Vagina (tissue), 2 donors: Measurements from ENCODE around the gene PHLPP2.

Source experiments
- POLR2A ChIP-seq, 2 donors: fragments of 450-650 bp; IDR thresholded peaks; one replicate each; pipeline ENCODE4 v1.6.1; 2017; ENCODE audit warnings: antibody characterized with exemption in 2 of 2, mild to moderate bottlenecking in 2 of 2, moderate library complexity in 2 of 2
- POLR2AphosphoS5 ChIP-seq, 2 donors: sonication (generic); formaldehyde crosslinking; IDR thresholded peaks; one replicate each; pipeline ENCODE4 v1.9.0; 2017; ENCODE audit warnings: antibody characterized with exemption in 2 of 2, mild to moderate bottlenecking in 2 of 2, low read depth in 1 of 2; ENCODE audit not compliant: insufficient read depth in 1 of 2
- TF ChIP-seq, protein P1 (sequence below), 3 experiments: fragments of 450-650 bp in 2 of 3; fragments of 200-600 bp in 1 of 3; sonication (generic) in 1 of 3; IDR thresholded peaks; one replicate each; pipeline ENCODE4 v1.5.1; 2017 to 2019; ENCODE audit warnings: antibody characterized with exemption in 3 of 3, mild to moderate bottlenecking in 2 of 3, moderate library complexity in 2 of 3

DNA sequence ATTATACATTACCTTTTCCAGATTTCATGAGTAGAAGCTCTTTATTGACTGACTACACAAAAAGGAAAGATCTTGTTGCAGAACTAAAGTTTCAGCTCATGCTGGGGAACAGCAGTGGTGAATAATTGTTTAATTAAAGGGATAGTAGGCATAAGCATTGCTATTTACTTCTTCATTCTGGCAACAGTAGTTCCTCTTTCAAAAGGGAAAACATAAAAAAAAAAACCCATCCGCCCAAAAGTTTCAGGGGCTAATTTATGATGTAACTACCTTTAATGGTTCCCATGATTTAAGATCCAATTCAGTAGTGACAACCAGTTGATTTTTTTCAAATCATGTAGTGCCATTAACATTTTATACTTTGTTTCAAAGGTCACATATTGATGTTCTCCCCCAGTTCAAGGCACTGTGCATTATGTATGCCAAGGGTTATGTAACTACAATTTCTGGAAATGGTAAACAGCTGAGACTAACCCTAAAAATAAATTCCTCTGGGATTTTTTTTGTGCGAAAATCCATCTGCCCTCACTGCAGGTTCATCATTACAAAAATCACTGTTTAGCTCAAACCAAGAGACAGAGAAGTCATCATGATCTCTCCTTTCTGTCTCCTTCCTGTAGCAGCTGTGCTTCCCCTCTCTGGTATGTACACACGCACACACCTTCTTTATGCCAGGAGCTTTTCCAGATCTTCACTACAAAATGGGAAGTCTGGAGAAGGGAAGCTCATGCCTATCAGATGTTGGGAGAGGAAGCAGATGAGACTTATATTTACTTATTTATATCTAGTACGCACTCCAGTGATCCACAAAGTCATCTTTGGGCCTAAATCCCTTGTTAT lies 2.2 kb upstream of the PHLPP2 start:
- TF ChIP-seq, protein P1, sequence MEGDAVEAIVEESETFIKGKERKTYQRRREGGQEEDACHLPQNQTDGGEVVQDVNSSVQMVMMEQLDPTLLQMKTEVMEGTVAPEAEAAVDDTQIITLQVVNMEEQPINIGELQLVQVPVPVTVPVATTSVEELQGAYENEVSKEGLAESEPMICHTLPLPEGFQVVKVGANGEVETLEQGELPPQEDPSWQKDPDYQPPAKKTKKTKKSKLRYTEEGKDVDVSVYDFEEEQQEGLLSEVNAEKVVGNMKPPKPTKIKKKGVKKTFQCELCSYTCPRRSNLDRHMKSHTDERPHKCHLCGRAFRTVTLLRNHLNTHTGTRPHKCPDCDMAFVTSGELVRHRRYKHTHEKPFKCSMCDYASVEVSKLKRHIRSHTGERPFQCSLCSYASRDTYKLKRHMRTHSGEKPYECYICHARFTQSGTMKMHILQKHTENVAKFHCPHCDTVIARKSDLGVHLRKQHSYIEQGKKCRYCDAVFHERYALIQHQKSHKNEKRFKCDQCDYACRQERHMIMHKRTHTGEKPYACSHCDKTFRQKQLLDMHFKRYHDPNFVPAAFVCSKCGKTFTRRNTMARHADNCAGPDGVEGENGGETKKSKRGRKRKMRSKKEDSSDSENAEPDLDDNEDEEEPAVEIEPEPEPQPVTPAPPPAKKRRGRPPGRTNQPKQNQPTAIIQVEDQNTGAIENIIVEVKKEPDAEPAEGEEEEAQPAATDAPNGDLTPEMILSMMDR (IDR thresholded peaks at IDR 0.05) = no peak
- no peak for TF ChIP-seq POLR2A (IDR thresholded peaks at IDR 0.05)
- TF ChIP-seq POLR2AphosphoS5 (IDR thresholded peaks at IDR 0.05; ENCODE audit: insufficient read depth in 1 of 2, low read depth in 1 of 2) = no peak
